ENCODE data around the gene LGR6. TPM values are rescaled to one million over a fixed set of nuclear protein-coding genes. Genes with fewer than 3 reads are reported as not detected.
A peak's percentile ranks its signal among the peaks of the same experiment; 100 is the strongest.
"Not testable (repeated sequence)": the region's sequence is repeated elsewhere in the genome, so short reads cannot be mapped to it uniquely, and the experiment has no call there.

Gene LGR6, protein sequence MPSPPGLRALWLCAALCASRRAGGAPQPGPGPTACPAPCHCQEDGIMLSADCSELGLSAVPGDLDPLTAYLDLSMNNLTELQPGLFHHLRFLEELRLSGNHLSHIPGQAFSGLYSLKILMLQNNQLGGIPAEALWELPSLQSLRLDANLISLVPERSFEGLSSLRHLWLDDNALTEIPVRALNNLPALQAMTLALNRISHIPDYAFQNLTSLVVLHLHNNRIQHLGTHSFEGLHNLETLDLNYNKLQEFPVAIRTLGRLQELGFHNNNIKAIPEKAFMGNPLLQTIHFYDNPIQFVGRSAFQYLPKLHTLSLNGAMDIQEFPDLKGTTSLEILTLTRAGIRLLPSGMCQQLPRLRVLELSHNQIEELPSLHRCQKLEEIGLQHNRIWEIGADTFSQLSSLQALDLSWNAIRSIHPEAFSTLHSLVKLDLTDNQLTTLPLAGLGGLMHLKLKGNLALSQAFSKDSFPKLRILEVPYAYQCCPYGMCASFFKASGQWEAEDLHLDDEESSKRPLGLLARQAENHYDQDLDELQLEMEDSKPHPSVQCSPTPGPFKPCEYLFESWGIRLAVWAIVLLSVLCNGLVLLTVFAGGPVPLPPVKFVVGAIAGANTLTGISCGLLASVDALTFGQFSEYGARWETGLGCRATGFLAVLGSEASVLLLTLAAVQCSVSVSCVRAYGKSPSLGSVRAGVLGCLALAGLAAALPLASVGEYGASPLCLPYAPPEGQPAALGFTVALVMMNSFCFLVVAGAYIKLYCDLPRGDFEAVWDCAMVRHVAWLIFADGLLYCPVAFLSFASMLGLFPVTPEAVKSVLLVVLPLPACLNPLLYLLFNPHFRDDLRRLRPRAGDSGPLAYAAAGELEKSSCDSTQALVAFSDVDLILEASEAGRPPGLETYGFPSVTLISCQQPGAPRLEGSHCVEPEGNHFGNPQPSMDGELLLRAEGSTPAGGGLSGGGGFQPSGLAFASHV
- not detected in 2 replicates for polyA plus RNA-seq (2014; cell fraction: cytosol; rRNA removed)
- not detected in 2 replicates for polyA plus RNA-seq (2014; cell fraction: nucleus; rRNA removed)

DNA sequence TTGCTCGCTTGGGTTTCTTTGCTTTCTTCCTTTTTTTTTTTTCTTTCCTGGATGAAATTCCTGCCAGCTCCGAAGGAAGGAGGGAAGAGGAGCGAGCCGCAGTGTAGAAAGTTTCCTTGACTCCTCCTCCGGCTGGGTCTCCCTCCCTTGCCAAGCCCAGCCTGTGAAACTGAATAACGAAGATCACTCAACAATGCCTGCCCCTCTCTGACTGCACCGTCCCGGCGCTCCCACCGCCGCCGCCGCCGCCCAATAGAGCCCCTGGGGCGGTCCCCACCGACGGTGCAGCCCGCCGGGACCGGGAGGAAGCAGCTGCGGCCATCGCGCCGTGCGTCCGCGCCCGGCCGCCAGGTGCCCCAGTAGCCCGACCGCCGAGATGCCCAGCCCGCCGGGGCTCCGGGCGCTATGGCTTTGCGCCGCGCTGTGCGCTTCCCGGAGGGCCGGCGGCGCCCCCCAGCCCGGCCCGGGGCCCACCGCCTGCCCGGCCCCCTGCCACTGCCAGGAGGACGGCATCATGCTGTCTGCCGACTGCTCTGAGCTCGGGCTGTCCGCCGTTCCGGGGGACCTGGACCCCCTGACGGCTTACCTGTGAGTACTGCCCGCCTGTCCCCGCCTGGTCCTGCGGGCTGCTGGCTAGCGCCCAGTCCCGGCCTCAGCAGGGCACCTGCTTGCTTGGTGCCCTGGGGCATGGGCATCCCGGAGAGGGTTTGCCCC, at the start of gene LGR6:
Gene LGR6, plus strand, starts transcription at position 186 of the 714 bp plus-strand sequence. Its CDS starts 191 bp downstream, at position 377.
- no peak for DNase-seq (ENCODE audit: low spot score)

DNA sequence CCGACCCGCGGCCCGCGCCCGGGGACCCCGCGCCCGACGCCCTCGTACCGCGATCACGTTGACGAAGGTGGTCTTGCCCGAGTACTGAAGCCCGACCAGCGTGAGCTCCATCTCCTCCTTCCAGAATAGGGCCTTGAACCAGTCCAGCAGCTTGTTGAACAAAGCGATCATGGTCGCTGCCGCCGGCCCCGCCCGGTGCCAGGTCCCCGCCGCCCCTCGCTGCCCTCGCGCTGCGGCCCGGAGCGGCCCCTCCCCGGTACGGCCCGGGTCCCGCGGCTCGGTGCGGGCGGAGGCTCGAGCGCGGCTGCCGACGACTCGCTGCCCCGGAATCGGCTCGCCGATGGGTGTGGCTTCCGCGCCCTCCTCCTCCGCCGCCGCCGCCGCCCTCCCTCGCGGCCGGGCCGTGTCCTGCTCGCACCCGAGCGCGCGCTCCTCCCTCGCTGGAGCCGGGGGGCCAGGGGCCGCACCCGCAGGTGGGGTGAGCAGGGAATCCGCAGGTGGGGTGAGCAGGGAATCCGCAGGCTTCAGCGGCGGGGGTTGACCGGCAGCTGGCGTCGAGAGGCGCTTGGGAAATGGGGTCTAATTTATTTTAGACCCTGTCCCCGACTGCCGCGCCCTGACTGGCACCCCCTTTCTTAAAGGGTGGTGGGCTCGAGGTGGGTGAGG, 49.1 kb upstream of the LGR6 start, which contains the start of gene ARL8A:
Gene ARL8A, minus strand, starts transcription at position 336 of the 666 bp plus-strand sequence. Its CDS starts 165 bp downstream, at position 171.
- no peak for DNase-seq (ENCODE audit: low spot score)

DNA sequence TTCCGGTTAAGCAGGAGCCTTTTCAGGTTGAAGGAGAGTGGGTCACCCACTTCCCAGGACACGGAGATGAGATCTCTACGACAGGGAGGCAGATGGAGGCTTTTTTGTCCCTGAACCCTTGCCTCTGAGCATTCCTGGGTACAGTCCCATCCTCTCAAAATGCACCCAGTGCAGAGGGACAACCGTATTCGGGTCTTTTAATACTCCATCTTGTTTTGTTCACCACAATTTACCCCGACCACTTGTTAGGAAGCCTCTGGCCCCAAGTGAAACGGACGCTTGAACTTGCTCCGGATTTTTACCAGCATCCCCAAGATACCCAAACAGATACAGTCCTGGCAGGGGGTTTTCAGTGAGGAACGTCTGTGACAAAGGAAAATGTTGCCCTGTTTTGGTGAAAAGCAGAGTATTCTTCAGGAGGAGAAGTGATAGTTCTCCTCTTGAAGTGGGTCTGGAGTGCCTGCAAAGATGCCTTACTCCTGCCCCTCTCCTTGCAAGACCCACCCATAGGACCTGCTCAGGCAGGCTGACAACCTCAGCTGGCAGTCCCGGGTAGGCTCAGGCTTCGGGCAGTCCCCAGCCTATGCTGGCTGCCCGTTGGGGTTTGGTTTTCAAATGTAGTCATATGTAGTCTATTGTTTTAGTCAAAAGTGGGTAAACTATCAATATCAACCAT, 48.4 kb upstream of the LGR6 start:
- no peak for DNase-seq (ENCODE audit: low spot score)

DNA sequence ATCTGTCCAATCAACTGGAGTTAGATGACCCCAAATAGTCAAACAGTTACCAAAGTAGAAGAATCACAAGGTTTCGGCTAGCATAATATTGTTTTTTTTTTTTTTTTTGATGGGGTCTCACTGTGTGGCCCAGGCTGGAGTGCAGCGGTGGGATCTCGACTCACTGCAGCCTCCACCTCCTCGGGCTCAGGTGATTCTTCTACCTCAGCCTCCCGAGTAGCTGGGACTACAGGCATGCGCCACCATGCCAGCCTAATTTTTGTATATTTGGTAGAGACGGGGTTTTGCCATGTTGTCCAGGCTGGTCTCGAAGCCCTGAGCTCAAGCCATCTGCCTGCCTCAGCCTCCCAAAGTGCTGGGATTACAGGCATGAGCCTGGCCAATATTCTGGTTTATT, 47.9 kb upstream of the LGR6 start:
- not testable (repeated sequence) for DNase-seq (ENCODE audit: low spot score)

DNA sequence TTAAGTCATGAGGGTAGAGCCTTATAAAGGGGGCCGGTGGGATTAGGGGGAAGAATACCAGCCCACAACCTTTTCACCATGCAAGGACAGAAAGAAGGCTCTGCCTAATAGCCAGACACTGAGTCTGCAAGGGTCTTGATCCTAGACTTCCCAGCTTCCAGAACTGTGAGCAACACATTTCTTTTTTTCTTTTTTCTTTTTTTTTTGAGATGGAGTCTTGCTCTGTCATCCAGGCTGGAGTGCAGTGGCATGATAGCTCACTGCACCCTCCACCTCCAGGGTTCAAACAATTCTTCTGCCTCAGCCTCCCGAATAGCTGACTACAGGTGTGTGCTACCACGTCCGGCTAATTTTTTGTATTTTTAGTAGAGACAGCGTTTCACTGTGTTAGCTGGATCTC, 47.3 kb upstream of the LGR6 start:
- DNase-seq (ENCODE audit: low spot score), result no peak

DNA sequence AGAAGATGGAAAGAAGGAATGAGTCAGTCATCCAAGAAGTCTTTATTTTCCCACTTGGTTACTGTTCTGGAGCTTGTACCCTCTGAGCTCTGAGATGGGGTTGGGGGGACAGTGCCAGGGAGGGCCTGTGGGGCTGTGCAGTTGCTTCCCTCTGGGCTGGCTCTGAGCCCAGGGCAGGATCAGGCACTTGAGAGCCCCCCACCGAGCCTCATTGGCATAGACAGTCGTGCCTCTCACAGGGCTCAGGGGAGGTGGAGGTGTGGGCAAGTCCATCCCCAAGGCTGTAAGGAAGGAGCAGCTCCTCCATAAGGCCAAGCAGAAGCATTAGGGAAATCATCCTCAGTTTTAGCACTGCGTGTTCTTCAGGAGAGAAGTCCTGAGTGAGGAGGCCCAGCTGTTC, 46.6 kb upstream of the LGR6 start:
- DNase-seq (ENCODE audit: low spot score), result no peak

DNA sequence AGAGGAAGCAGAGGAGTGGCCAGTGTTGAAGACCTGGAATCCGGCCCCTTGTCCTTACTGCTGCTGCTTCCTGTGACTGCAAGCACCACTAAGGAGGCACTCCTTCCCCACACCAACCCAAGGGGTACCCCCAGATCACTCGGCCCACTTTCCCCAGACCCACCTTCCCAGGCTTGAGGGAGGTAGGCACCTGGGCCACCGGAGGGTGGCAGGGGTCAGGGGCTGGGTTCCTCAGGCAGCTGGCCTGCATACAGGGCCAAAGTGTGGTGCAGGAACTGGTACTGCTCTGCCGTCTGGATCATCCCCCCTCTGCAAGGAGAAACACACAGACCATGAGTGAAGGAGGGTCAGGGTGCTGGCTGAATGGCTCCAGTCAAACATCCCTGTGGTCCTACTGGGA, 45.2 kb upstream of the LGR6 start:
- DNase-seq (ENCODE audit: low spot score), result no peak

DNA sequence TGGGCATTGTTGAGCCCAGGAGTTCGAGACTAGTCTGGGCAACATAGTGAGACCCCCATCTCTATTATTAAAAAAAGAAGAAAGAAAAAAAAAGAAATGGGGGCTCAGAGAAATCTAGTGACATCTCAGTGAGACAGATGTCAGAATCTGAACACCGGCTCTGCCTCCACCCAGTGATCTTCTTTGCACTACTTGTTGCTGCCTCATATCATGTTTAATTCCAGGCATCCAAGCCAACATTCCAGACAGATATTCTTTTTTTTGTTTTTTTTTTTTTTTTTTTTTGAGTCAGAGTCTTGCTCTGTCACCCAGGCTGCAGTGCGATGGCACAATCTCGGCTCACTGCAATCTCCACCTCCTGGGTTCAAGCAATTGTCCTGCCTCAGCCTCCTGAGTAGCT, 44.0 kb upstream of the LGR6 start:
- no peak for DNase-seq (ENCODE audit: low spot score)

DNA sequence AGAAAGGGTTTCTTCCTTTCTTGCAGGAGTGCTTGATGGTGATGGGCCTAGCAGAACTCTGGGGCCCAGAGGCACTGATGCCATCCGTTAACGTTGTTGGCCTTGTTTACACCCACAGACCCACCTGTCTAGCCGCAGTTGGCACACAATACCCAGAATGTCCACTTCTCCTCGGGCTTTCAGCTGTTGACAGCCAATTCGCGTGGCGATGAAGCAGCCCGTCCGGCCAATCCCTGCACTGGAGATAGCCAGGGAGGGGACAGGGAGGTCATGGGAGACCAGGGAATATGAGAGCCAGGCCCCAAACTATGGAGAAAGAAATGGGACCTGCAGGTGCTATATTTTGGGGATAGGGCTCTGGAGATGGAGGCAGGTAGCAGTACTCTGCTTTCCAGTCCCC, 43.4 kb upstream of the LGR6 start:
- no peak for DNase-seq (ENCODE audit: low spot score)

DNA sequence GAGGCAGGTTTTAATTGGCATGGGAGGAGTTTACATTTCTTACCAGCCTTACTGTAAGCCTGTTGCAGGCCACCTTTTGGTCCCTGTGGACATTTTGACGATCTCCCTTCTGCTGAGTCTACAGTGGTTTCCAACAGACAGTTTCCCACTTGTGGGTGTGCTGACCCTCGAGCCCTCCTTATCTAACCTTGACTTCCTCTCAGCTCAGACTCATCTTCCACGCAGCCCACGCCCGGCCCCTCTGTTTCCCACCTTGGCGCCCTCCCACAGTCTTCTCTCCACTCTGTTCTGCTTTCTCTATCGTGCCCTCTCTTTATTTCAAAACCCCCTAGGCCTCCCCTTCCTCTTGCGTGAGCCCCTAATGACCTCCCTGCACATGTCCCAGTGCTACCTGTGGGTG, 43.0 kb upstream of the LGR6 start:
- DNase-seq (ENCODE audit: low spot score), result no peak

DNA sequence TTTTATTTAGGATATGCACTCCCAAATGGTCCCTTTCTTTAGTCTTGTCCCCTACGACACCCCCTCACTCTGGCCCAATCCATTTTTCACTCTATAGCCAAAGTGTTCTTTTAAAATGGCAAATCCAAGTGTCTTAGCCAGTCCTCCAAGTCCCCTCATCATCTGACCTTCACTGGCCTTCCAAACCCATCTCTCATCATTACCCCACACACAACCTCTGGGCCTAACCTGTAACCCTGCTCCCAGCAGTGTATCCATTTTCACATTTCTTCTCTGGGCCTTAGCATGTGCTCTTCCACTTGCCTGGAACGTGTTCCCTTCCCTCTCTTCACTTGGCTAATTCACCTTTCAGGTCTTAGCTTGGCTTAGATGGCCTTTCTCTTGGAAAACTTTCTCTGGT, 42.6 kb upstream of the LGR6 start:
- no peak for DNase-seq (ENCODE audit: low spot score)

DNA sequence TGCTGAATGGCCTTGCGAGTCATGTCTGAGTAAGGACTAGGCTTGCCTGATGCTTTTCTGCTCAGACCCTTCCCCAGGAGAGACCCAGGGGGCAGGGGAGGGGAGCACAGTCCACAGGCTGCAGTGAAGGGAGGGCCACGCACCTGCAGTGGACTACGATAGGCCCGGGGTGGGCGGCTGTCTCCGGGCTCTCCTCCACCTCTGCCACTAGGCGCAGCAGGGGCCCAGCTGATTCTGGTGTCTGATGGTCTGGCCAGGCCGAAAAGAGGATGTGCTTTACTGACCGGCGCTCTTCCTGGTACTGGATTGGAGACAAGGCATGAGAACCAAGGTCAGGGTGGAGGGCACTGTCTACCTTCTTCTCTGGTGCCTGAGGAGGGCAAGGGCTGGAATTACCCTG, 41.2 kb upstream of the LGR6 start:
- no peak for DNase-seq (ENCODE audit: low spot score)

DNA sequence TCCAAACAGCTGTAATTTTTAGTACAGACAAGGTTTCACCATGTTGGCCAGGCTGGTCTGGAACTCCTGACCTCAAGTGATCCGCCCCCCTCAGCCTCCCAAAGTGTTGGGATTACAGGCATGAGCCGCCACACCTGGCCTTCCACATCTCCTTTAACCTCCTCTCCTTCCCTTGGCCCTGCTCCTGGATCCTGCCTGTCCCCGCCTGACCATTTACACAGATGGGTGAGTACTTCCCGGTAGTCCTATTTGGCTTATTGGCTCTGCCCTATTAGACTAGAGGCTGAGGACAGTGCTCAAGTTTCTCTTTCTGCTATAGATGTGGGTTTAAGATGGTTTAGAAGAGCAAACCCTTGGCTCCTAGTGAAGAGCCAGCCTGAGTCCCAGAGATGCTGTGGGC, 40.3 kb upstream of the LGR6 start:
- no peak for DNase-seq (ENCODE audit: low spot score)

DNA sequence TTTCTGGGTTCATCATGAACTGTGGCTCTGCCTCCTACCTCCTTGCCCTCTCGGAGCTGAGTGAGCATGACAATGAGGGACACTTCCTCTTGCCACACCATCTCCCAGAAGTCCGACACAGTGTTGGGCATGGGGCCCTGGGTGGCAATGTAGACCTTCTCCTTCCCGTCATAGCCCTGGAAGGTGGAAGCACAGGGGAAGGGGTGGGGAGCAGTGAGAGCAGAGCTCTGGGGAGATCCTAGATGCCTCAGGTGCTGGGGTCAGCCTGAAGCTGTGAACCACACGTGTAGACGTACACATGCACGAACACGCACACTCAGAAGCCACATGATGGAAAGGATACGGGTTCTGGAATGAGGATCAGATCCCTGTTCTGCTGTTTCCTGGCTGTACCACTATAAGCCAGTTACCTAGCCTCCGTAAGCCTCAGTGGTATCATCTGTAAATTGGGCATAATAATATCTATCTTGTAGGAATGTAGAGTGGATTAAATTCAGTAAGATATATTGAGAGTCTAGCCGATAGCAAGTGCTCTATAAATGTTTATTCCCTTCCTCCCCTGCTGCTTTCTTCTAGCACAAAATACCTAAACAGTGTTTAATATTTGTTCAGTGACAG, 39.3 kb upstream of the LGR6 start:
- no peak for DNase-seq (ENCODE audit: low spot score)

DNA sequence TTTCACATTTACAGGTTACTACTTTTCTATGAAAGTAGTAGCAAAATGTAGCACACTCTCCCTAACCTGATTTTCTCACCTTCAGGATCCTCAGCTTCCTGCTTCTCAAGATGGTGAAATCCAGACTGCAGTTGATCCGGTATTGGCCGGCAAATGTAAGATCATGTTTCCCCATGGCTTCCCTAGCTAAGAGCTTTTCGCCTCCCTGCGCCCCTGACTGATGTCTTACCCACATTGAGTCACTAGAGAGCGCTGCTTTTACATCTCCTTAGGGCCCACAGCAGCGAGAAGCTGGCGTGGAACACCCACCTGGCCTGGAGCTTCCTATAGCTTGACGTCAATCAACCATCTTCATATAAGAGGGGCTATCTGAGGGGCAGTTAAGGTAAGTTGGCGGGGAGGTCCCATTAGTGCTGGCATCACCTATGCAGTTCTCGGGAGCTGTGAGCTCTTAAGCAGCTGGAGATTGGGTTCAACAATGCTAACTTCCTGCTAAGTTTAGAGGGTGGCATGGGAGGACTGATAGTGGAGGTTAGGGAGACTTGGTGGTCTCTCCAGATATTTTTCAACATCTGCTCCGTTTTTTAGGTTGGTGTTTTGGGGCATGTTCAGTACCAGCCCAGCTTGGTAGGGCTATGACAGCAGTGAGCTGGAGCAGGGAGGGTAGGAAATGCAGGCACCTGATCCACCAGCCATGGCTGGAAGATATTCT, 38.7 kb upstream of the LGR6 start:
- DNase-seq (ENCODE audit: low spot score), result peak; percentile 62

DNA sequence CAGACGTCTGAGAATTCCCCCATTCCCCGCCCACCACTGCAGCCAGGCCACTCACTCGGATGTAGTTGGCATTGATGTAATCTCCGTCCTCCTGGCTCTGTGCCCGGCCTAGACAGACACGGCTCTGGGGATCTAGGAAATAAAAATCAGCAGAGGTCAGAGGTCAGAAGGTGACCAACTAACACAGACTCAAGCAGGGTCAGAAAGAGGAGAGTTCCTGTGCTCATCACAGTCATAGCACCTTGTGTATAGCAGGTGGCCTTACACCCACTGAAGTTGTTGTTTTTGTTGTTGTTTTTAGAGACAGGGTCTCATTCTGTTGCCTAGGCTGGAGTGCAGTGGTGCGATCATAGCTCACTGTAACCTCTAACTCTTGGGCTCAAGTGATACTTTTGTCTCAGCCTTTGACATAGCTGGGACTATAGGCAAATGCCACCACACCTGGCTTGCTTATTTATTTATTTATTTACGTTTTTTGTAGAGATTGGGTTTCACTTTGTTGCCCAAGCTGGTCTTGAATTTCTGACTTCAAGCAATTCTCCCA, 38.0 kb upstream of the LGR6 start:
- DNase-seq (ENCODE audit: low spot score), result no peak

DNA sequence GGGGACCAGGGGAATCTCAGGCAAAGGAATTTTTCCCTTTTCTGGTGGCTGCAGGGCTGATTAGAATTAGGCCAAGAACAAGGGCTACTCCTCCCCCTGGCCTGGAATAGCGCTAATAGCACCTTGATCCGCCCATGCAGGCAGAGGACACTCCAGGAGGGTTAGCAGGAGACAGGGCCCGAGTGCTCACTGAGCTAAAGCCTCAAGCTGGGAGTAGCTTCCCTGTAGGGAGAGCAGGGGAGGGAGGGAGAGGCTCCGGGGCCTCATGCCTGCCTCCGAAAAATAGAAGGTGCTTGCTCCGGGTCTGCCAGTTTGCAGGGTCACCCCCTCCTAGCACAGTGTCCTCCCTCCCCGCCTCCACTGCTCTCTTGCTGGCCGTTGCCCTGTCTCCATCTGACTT, 37.0 kb upstream of the LGR6 start:
- no peak for DNase-seq (ENCODE audit: low spot score)

DNA sequence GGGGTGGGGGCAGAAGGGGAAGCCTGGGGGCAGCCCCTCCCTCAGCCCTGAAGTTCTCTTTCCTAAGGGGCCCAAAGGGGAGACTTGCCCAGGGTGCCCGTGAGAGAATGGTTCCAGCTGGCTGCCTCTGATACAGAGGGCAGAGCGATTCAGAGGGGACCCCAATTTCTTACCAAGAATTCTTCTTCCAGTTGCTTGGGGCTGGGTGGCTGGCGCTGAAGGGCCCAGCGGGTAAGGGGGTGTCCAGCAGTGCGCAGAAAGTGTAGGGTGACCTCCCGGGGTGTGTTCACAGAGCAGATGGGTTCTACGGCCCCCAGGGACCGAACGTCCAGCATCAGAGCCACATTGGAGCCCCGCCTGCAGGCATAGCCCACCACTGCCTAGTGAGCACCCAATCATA, 35.7 kb upstream of the LGR6 start:
- no peak for DNase-seq (ENCODE audit: low spot score)
